Measurements from ENCODE around the gene PARD3B.

PARD3B gene

GRCh38 chr2:205024822-205025518 is 479.7 kb downstream of the PARD3B start:
- Histone ChIP-seq H2AFZ (ENCODE audit: low read depth, low read length, severe bottlenecking) (no peak overlapping the region), H3K9ac (ENCODE audit: low read length) (no peak overlapping the region), H3F3A (ENCODE audit: insufficient read depth) (no peaks in the 10 kb centered on the region), H3K9me2 (replicated peaks; ENCODE audit: insufficient read depth, low read length) (no peaks in the 10 kb centered on the region), H3K4me3 (ENCODE audit: insufficient read depth, low read length, poor library complexity, severe bottlenecking) (no peak overlapping the region), H3K9me3 (ENCODE audit: insufficient read depth, low read length) (no peaks in the 10 kb centered on the region), H3K27me3 (ENCODE audit: low read length) (no peaks in the 10 kb centered on the region), H3K4me2 (ENCODE audit: low read depth, low read length, poor library complexity, severe bottlenecking) (no peak overlapping the region), H3K36me3 (ENCODE audit: low read length) (no peaks in the 10 kb centered on the region), H3K27ac (ENCODE audit: low read depth, low read length) (no peak overlapping the region), H3K79me2 (ENCODE audit: insufficient read depth, low read length) (no peaks in the 10 kb centered on the region), H4K20me1 (ENCODE audit: low read depth, low read length) (no peaks in the 10 kb centered on the region)
- no peak for TF ChIP-seq CTCF (IDR thresholded peaks at IDR 0.05; ENCODE audit: insufficient read depth, low read length, poor library complexity, severe bottlenecking)
- TF ChIP-seq EZH2phosphoT487 (conservative IDR thresholded peaks at IDR 0.05; ENCODE audit: low read length) = no peak

GRCh38 chr2:205025580-205026240 is 480.4 kb downstream of the PARD3B start:
- Histone ChIP-seq H3K27ac (ENCODE audit: low read depth, low read length) (no peak overlapping the region), H3K27me3 (ENCODE audit: low read length) (no peaks in the 10 kb centered on the region), H3K9me2 (replicated peaks; ENCODE audit: insufficient read depth, low read length) (no peaks in the 10 kb centered on the region), H3K36me3 (ENCODE audit: low read length) (no peaks in the 10 kb centered on the region), H3F3A (ENCODE audit: insufficient read depth) (no peaks in the 10 kb centered on the region), H3K4me3 (ENCODE audit: insufficient read depth, low read length, poor library complexity, severe bottlenecking) (no peak overlapping the region), H3K79me2 (ENCODE audit: insufficient read depth, low read length) (no peaks in the 10 kb centered on the region), H3K9ac (ENCODE audit: low read length) (no peak overlapping the region), H3K9me3 (ENCODE audit: insufficient read depth, low read length) (no peaks in the 10 kb centered on the region), H4K20me1 (ENCODE audit: low read depth, low read length) (no peaks in the 10 kb centered on the region), H2AFZ (ENCODE audit: low read depth, low read length, severe bottlenecking) (no peak overlapping the region), H3K4me2 (ENCODE audit: low read depth, low read length, poor library complexity, severe bottlenecking) (no peak overlapping the region)
- TF ChIP-seq CTCF (IDR thresholded peaks at IDR 0.05; ENCODE audit: insufficient read depth, low read length, poor library complexity, severe bottlenecking) = no peak
- TF ChIP-seq EZH2phosphoT487 (conservative IDR thresholded peaks at IDR 0.05; ENCODE audit: low read length) = no peak

- Histone ChIP-seq H4K20me1 (ENCODE audit: low read depth, low read length) (no peaks in the 10 kb centered on the region), H3K27ac (ENCODE audit: low read depth, low read length) (no peak overlapping the region), H2AFZ (ENCODE audit: low read depth, low read length, severe bottlenecking) (no peak overlapping the region), H3K9ac (ENCODE audit: low read length) (no peak overlapping the region), H3K4me2 (ENCODE audit: low read depth, low read length, poor library complexity, severe bottlenecking) (no peak overlapping the region), H3F3A (ENCODE audit: insufficient read depth) (no peaks in the 10 kb centered on the region), H3K36me3 (ENCODE audit: low read length) (no peaks in the 10 kb centered on the region), H3K4me3 (ENCODE audit: insufficient read depth, low read length, poor library complexity, severe bottlenecking) (no peak overlapping the region), H3K9me2 (replicated peaks; ENCODE audit: insufficient read depth, low read length) (no peaks in the 10 kb centered on the region), H3K27me3 (ENCODE audit: low read length) (no peaks in the 10 kb centered on the region), H3K9me3 (ENCODE audit: insufficient read depth, low read length) (no peaks in the 10 kb centered on the region), H3K79me2 (ENCODE audit: insufficient read depth, low read length) (no peaks in the 10 kb centered on the region)
- TF ChIP-seq CTCF (IDR thresholded peaks at IDR 0.05; ENCODE audit: insufficient read depth, low read length, poor library complexity, severe bottlenecking) (no peak), EZH2phosphoT487 (conservative IDR thresholded peaks at IDR 0.05; ENCODE audit: low read length) (no peak)
Measured at GRCh38 chr2:205030695-205031094, 485.4 kb downstream of the PARD3B start.

Measured in SU-DHL-6 (cell line).